ENCODE data around the gene NEDD9. TPM values are rescaled to one million over a fixed set of nuclear protein-coding genes. Genes with fewer than 3 reads are reported as not detected.
A peak's percentile ranks its signal among the peaks of the same experiment; 100 is the strongest.

The NEDD9 gene
- polyA plus RNA-seq, 1 of the 3 experiments (the other 2 are of a cell fraction), result 7.4 TPM

DNA sequence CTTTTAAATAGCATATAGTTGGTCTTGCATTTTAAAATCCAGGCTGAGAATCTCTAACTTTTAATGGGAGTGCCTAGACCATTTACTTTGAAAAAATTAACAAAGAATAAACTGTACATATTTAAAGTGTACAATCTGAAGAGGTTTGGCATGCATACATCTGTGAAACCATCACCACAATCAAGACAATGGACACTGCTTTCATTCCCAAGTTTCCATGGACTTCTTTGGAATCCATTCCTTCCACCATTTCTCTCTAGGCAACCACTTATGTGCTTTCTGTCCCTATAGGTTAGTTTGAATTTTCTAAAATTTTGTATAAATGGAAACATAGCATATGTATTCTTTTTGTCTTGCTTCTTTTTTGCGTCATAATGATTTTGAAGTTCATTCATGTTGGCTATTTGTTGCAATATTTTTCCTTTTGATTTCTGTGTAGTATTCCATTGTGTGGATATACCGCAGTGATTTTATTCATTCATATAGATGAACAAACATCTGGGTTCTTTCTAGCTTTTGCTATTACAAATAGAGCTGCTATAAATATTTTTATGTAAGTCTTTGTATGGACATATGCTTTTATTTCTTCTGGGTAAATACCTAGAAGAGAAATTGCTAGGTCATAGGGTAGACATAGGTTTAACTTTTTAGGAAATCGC is 50.9 kb downstream of the NEDD9 start:
- no peaks in the 10 kb centered on the region for H3K9me2 ChIP-seq
- DNase-seq, result no peak
- no peak overlapping the region for H2AFZ ChIP-seq (ENCODE audit: low read depth)
- H3K9me3 ChIP-seq, result no peaks in the 10 kb centered on the region
- peaks cover 36 to 43% of the 10 kb centered on the region in 2 experiments for H3K36me3 ChIP-seq (replicated peaks in 1 of 2; ENCODE audit: control insufficient read depth in 1 of 2, insufficient read depth in 2 of 2, low read length in 1 of 2)
- no peak overlapping the region for H3K4me2 ChIP-seq
- peaks cover 42% of the 10 kb centered on the region for H3F3A ChIP-seq (replicated peaks; ENCODE audit: insufficient read depth)
- ChIA-PET POLR2A (no interaction called here), CTCF (interaction anchor here (1.1 kb wide), 1 partner anchor 9 kb away, joined by 4 read pairs; no protein-coding TSS in a partner anchor)
- H3K9ac ChIP-seq, result no peak overlapping the region
- H3K4me3 ChIP-seq (ENCODE audit: low read depth in 2 of 2, low read length in 1 of 2), result no peak overlapping the region
- H4K20me1 ChIP-seq (ENCODE audit: insufficient read depth), result no peaks in the 10 kb centered on the region
- no peaks in the 10 kb centered on the region for H3K27me3 ChIP-seq (ENCODE audit: insufficient read depth)
- no peak for TF ChIP-seq NFIC (IDR thresholded peaks at IDR 0.05; ENCODE audit: borderline replicate concordance)
- no peak for TF ChIP-seq POLR2AphosphoS5 (IDR thresholded peaks at IDR 0.05; ENCODE audit: low read depth, low read length)
- TF ChIP-seq TAF1 (IDR thresholded peaks at IDR 0.05; ENCODE audit: borderline replicate concordance, low read depth, low read length), result no peak
- TF ChIP-seq FOSL2 (IDR thresholded peaks at IDR 0.05; ENCODE audit: borderline replicate concordance, low read depth), result no peak
- peaks cover 0 to 5% of the 10 kb centered on the region in 2 experiments; a peak in 2 of 4 replicates for H3K4me1 ChIP-seq (ENCODE audit: control insufficient read depth in 1 of 2, insufficient read depth in 2 of 2, low read depth in 1 of 2, low read length in 1 of 2)
- no peak overlapping the region for H3K27ac ChIP-seq (ENCODE audit: low read depth in 2 of 2, low read length in 1 of 2)
- 96% methylated on average over 3 of the region's 3 CpGs for WGBS (ENCODE audit: low lambda C conversion rate)
- no peaks in the 10 kb centered on the region for H3K79me2 ChIP-seq (ENCODE audit: insufficient read depth)

DNA sequence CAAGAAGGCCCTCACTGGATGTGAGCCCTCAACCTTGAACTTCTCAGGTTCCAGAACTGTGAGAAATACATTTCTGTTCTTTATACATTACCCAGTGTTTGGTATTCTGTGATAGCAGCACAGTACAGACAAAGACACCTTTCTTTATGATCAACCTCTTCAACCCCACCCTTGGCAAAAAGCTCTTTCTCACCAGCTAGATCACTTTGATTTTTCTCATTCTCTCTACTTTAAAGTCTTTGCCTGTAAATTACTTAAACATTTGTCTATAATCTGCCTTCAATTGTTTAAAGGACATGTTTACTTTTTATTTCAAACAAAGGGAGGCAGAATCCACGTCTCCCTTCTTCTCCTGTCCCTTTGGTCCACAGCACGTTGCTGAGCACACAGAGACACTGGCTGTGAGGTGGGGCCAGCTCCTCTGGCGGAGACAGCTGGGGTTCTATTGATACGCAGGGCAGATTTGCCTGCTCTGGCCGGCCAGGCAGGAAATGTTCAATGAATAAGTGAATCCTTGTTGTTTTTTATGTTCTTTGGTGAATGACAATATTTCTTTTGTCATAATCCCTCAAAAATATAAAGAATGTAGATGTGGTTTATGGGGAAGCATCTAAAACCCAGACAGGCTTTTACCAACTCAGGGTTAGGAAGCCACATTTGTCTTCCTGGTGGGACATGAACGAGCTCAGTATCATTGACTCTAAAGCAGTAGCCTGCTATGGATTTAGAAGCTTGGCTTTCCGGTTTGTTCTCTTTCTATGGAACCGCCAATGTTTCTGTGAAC is 52.9 kb downstream of the NEDD9 start:
- Histone ChIP-seq H3K9ac (no peak overlapping the region), H3K27ac (ENCODE audit: low read depth in 2 of 2, low read length in 1 of 2) (peak overlapping the region; percentile 19 to 22; a peak in 1 of 4 replicates)
- DNase-seq, result no peak

DNA sequence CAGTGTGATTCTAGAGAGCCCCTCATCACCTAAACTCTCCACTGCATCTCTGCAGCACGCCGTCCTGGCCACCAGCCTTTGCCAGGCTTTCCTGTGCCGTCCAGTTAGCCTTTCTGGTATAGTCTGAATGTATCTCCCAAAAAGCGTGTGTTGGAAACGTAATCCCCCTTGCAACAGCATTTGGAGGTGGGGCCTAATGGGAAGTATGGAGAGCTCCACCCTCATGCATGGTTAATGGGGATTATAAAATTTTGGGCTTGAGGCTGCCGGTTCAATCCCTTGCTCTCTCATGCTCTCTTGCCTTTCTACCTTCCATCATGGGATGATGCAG is 53.4 kb downstream of the NEDD9 start:
- 76% methylated on average over 6 of the region's 6 CpGs for WGBS (ENCODE audit: low lambda C conversion rate)
- Histone ChIP-seq H3K4me2 (no peak overlapping the region), H2AFZ (ENCODE audit: low read depth) (0 out of 2 replicates have a peak overlapping the region, but pooled peaks have one; percentile 72), H4K20me1 (ENCODE audit: insufficient read depth) (no peaks in the 10 kb centered on the region), H3K9me2 (no peaks in the 10 kb centered on the region), H3F3A (replicated peaks; ENCODE audit: insufficient read depth) (peaks cover 42% of the 10 kb centered on the region), H3K79me2 (ENCODE audit: insufficient read depth) (no peaks in the 10 kb centered on the region), H3K9ac (no peak overlapping the region), H3K4me1 (ENCODE audit: control insufficient read depth in 1 of 2, insufficient read depth in 2 of 2, low read depth in 1 of 2, low read length in 1 of 2) (peaks cover 0 to 5% of the 10 kb centered on the region in 2 experiments; a peak in 2 of 4 replicates), H3K4me3 (ENCODE audit: low read depth in 2 of 2, low read length in 1 of 2) (no peak overlapping the region), H3K27ac (ENCODE audit: low read depth in 2 of 2, low read length in 1 of 2) (no peak overlapping the region), H3K36me3 (replicated peaks in 1 of 2; ENCODE audit: control insufficient read depth in 1 of 2, insufficient read depth in 2 of 2, low read length in 1 of 2) (peaks cover 14 to 21% of the 10 kb centered on the region in 2 experiments), H3K27me3 (ENCODE audit: insufficient read depth) (no peaks in the 10 kb centered on the region), H3K9me3 (no peaks in the 10 kb centered on the region)
- POLR2A ChIA-PET, result no interaction called here
- CTCF ChIA-PET, result interaction anchor here (0.8 to 1.8 kb wide), 3 partner anchors 35 to 318 kb away, joined by 3 to 4 read pairs (median 3); no protein-coding TSS in a partner anchor
- no peak for DNase-seq
- TF ChIP-seq RXRA (IDR thresholded peaks at IDR 0.05; ENCODE audit: borderline replicate concordance, low read depth) (no peak), FOSL2 (IDR thresholded peaks at IDR 0.05; ENCODE audit: borderline replicate concordance, low read depth) (no peak), NFIC (IDR thresholded peaks at IDR 0.05; ENCODE audit: borderline replicate concordance) (no peak), POLR2AphosphoS5 (IDR thresholded peaks at IDR 0.05; ENCODE audit: low read depth, low read length) (no peak), SMC3 (IDR thresholded peaks at IDR 0.05; ENCODE audit: low read depth, low read length) (no peak), FOXJ3 (CRISPR knock-in tag; IDR thresholded peaks at IDR 0.05) (no peak), GATA2 (CRISPR knock-in tag; IDR thresholded peaks at IDR 0.05) (no peak), MXI1 (IDR thresholded peaks at IDR 0.05; ENCODE audit: low read depth, low read length) (no peak), RFX5 (IDR thresholded peaks at IDR 0.05; ENCODE audit: low read length) (no peak)
- TF ChIP-seq, protein P1, sequence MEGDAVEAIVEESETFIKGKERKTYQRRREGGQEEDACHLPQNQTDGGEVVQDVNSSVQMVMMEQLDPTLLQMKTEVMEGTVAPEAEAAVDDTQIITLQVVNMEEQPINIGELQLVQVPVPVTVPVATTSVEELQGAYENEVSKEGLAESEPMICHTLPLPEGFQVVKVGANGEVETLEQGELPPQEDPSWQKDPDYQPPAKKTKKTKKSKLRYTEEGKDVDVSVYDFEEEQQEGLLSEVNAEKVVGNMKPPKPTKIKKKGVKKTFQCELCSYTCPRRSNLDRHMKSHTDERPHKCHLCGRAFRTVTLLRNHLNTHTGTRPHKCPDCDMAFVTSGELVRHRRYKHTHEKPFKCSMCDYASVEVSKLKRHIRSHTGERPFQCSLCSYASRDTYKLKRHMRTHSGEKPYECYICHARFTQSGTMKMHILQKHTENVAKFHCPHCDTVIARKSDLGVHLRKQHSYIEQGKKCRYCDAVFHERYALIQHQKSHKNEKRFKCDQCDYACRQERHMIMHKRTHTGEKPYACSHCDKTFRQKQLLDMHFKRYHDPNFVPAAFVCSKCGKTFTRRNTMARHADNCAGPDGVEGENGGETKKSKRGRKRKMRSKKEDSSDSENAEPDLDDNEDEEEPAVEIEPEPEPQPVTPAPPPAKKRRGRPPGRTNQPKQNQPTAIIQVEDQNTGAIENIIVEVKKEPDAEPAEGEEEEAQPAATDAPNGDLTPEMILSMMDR (IDR thresholded peaks at IDR 0.05), result no peak

More for the DNA sequence above, 52.9 kb downstream of the NEDD9 start:
- H3K4me1 ChIP-seq (ENCODE audit: control insufficient read depth in 1 of 2, insufficient read depth in 2 of 2, low read depth in 1 of 2, low read length in 1 of 2), result peaks cover 0 to 5% of the 10 kb centered on the region in 2 experiments; a peak in 2 of 4 replicates
- ChIA-PET POLR2A (no interaction called here), CTCF (interaction anchor here (0.8 to 1.8 kb wide), 3 partner anchors 34 to 317 kb away, joined by 3 to 4 read pairs (median 3); no protein-coding TSS in a partner anchor)
- H3K9me3 ChIP-seq, result no peaks in the 10 kb centered on the region
- H2AFZ ChIP-seq (ENCODE audit: low read depth), result 0 out of 2 replicates have a peak overlapping the region, but pooled peaks have one; percentile 72
- TF ChIP-seq, protein P2, sequence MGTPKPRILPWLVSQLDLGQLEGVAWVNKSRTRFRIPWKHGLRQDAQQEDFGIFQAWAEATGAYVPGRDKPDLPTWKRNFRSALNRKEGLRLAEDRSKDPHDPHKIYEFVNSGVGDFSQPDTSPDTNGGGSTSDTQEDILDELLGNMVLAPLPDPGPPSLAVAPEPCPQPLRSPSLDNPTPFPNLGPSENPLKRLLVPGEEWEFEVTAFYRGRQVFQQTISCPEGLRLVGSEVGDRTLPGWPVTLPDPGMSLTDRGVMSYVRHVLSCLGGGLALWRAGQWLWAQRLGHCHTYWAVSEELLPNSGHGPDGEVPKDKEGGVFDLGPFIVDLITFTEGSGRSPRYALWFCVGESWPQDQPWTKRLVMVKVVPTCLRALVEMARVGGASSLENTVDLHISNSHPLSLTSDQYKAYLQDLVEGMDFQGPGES (IDR thresholded peaks at IDR 0.05; ENCODE audit: low read depth, low read length), result no peak
- no peak for TF ChIP-seq EP300 (IDR thresholded peaks at IDR 0.05; ENCODE audit: borderline replicate concordance in 1 of 2, low read depth in 1 of 2, low read length in 1 of 2)
- H3K4me3 ChIP-seq (ENCODE audit: low read depth in 2 of 2, low read length in 1 of 2), result no peak overlapping the region
- no peaks in the 10 kb centered on the region for H4K20me1 ChIP-seq (ENCODE audit: insufficient read depth)
- H3K79me2 ChIP-seq (ENCODE audit: insufficient read depth), result no peaks in the 10 kb centered on the region
- H3K36me3 ChIP-seq (replicated peaks in 1 of 2; ENCODE audit: control insufficient read depth in 1 of 2, insufficient read depth in 2 of 2, low read length in 1 of 2), result peaks cover 19 to 26% of the 10 kb centered on the region in 2 experiments
- no peak overlapping the region for H3K4me2 ChIP-seq
- H3K9me2 ChIP-seq, result no peaks in the 10 kb centered on the region
- peaks cover 42% of the 10 kb centered on the region for H3F3A ChIP-seq (replicated peaks; ENCODE audit: insufficient read depth)
- WGBS (ENCODE audit: low lambda C conversion rate), result 89% methylated on average over 8 of the region's 8 CpGs
- H3K27me3 ChIP-seq (ENCODE audit: insufficient read depth), result no peaks in the 10 kb centered on the region
